Heart left ventricle (tissue), 16 donors: Measurements from ENCODE around the gene RPS6KA4. TPM values are rescaled to one million over a fixed set of nuclear protein-coding genes. Genes with fewer than 3 reads are reported as not detected.
"Not testable (repeated sequence)": the region's sequence is repeated elsewhere in the genome, so short reads cannot be mapped to it uniquely, and the experiment has no call there.

Experiments
- ATAC-seq, 4 donors: fragments of 200-7000 bp; cut with Tn5 transposase; one replicate each; pipeline ENCODE4 v1.9.1; 2020 to 2022; ENCODE audit warnings: moderate library complexity in 4 of 4, mild to moderate bottlenecking in 3 of 4, moderate number of reproducible peaks in 1 of 4
- DNase-seq, 5 donors: peaks; one replicate each; pipeline ENCODE4 v3.0.0-alpha.2; 2020
- H3K27ac ChIP-seq, 12 donors: fragments of 200-600 bp; sonication (generic) in 4 of 12; one replicate each; pipeline versions ENCODE4 v1.5.0 to v1.8.0; 2016 to 2022; ENCODE audit warnings: mild to moderate bottlenecking in 2 of 12
- H3K27me3 ChIP-seq, 9 donors: fragments of 200-600 bp; sonication (generic) in 2 of 9; one replicate each; pipeline versions ENCODE4 v1.5.1 to v1.8.0; 2016 to 2022; ENCODE audit warnings: mild to moderate bottlenecking in 3 of 9
- H3K36me3 ChIP-seq, 9 donors: fragments of 200-600 bp; sonication (generic) in 2 of 9; one replicate each; pipeline versions ENCODE4 v1.5.0 to v1.8.0; 2018 to 2022; ENCODE audit warnings: mild to moderate bottlenecking in 2 of 9
- H3K4me1 ChIP-seq, 12 donors: fragments of 200-600 bp; sonication (generic) in 4 of 12; one replicate each; pipeline versions ENCODE4 v1.5.0 to v1.8.0; 2016 to 2022; ENCODE audit warnings: mild to moderate bottlenecking in 3 of 12
- H3K4me3 ChIP-seq, 12 donors: fragments of 200-600 bp; sonication (generic) in 4 of 12; one replicate each; pipeline versions ENCODE4 v1.5.0 to v1.8.0; 2017 to 2022; ENCODE audit warnings: mild to moderate bottlenecking in 9 of 12, moderate library complexity in 4 of 12
- H3K9me3 ChIP-seq, 12 donors: fragments of 200-600 bp; sonication (generic) in 4 of 12; one replicate each; pipeline versions ENCODE4 v1.5.0 to v1.8.0; 2016 to 2022; ENCODE audit warnings: mild to moderate bottlenecking in 1 of 12
- CTCF ChIP-seq, 12 donors: fragments of 200-600 bp; sonication (generic) in 4 of 12; IDR thresholded peaks; one replicate each; pipeline versions ENCODE4 v1.5.0 to v1.8.0; 2018 to 2022; ENCODE audit warnings: antibody characterized with exemption in 12 of 12, mild to moderate bottlenecking in 5 of 12
- POLR2A ChIP-seq, 2 donors: fragments of 450-650 bp; IDR thresholded peaks; one replicate each; pipeline ENCODE4 v1.6.1; 2017; ENCODE audit warnings: antibody characterized with exemption in 2 of 2, mild to moderate bottlenecking in 2 of 2, moderate library complexity in 2 of 2
- WGBS, 4 donors: extraction: QIAGEN DNeasy Blood & Tissue Kit in 2 of 4; methylation state at CpG; one replicate each; pipeline versions ENCODE4 v1.1.5 to v1.1.7; 2013 to 2018; 5-methylcytosine and 5-hydroxymethylcytosine counted together
- intact Hi-C, 10 donors: fragments of 100-400 bp; cut with DNase I; formaldehyde crosslinking; loops; one replicate each; pipeline versions ENCODE4 v1.11.1 to v1.14.2; 2022
- polyA plus RNA-seq, 2 donors: library from polyadenylated mRNA; stranded (reverse); fragments of 200-250 nt; gene quantifications; one replicate each; pipeline ENCODE4 v1.2.3, GENCODE V29; 2013
- total RNA-seq, 9 donors: library from RNA; depleted of rRNA in 2 of 9; stranded (reverse); fragments of >200 nt in 2 of 9; fragmentation: NEBNext Ultra II Directional in 3 of 9; extraction: Animal tissue kit (Norgen Biotek cat#: 25700) in 3 of 9; gene quantifications; one replicate each; pipeline versions ENCODE4 v1.1.0 to v1.2.4, GENCODE V29; 2016 to 2023
- donor health status: ischemic (EF 13 %, LVEDD 7.1; RV severe dilation, severe dysfunction).
- donor health status: healthy with polysubstance abuse.
- donor health status: DM: no; HTN: yes; CAD: no.
- donor health status: DM: no; HTN: no; CAD: no.
- donor health status: ischemic (EF 25% LVEDD 6.9; RV normal size, moderate dysfunction).
- donor health status: ischemic (EF 25% LVEDD 5.7; RV mildly dilated, moderate dysfunction).
- donor health status: healthy.
- donor health status: DM: yes; HTN: yes; CAD: no.
- donor health status: ischemic (EF 35%, LVEDD 5.7; RV mildly dilated, moderate dysfunction).
- donor health status: nonischemic (EF 11% LVEDD 7.7; RV severe dilation, severe dysfunction).
- donor health status: DM: yes; HTN: yes; CAD: no.
- donor health status: PGD.
- donor health status: ischemic (EF 29% LVEDD 5.4; RV normal size, mild dysfunction).
- donor health status: nonischemic (EF 23%, LVEDD 6.1; RV moderate dilation, normal function).

RPS6KA4 gene
- total and polyA plus RNA-seq, 11 donors: 12.8 to 32.5 (median 18.3) TPM

- no peaks in the 10 kb centered on the region for H3K36me3 ChIP-seq
- no peak overlapping the region for H3K27ac ChIP-seq
- H3K9me3 ChIP-seq: no peaks in the 10 kb centered on the region
- ATAC-seq: no peak
- TF ChIP-seq POLR2A (IDR thresholded peaks at IDR 0.05): no peak
- no peak for TF ChIP-seq CTCF (IDR thresholded peaks at IDR 0.05)
- H3K4me3 ChIP-seq: no peak overlapping the region
- H3K4me1 ChIP-seq: peaks cover 0 to 11% (median 0%) of the 10 kb centered on the region in 12 donors
- 81 to 90% (median 85%) methylated on average over 3 of the region's 3 CpGs for WGBS, 4 donors
- no peaks in the 10 kb centered on the region for H3K27me3 ChIP-seq
- intact Hi-C loops: no loop called here
- DNase-seq: no peak
Measured at GRCh38 chr11:64413417-64413816, 54.5 kb downstream of the RPS6KA4 start.

GRCh38 chr11:64415286-64415685 is 56.3 kb downstream of the RPS6KA4 start:
- Histone ChIP-seq H3K27me3 (no peaks in the 10 kb centered on the region), H3K36me3 (no peaks in the 10 kb centered on the region), H3K4me1 (peaks cover 0 to 6% (median 0%) of the 10 kb centered on the region in 12 donors), H3K9me3 (peaks cover 0 to 4% (median 0%) of the 10 kb centered on the region in 12 donors), H3K27ac (no peak overlapping the region), H3K4me3 (no peak overlapping the region)
- ATAC-seq (no peak), DNase-seq (no peak)
- 51 to 69% (median 66%) methylated on average over 10 of the region's 10 CpGs for WGBS, 4 donors
- intact Hi-C loops: no loop called here
- no peak for TF ChIP-seq POLR2A (IDR thresholded peaks at IDR 0.05)
- TF ChIP-seq CTCF (IDR thresholded peaks at IDR 0.05): no peak

GRCh38 chr11:64415996-64416728 is 57.2 kb downstream of the RPS6KA4 start:
- ATAC-seq: no peak
- Histone ChIP-seq H3K36me3 (no peaks in the 10 kb centered on the region), H3K4me1 (no peaks in the 10 kb centered on the region), H3K9me3 (peaks cover 0 to 12% (median 0%) of the 10 kb centered on the region in 12 donors), H3K4me3 (no peak overlapping the region), H3K27me3 (no peaks in the 10 kb centered on the region), H3K27ac (no peak overlapping the region)
- TF ChIP-seq CTCF (IDR thresholded peaks at IDR 0.05) (no peak), POLR2A (IDR thresholded peaks at IDR 0.05) (no peak)
- intact Hi-C loops: no loop called here
- DNase-seq: no peak
- WGBS, 4 donors: 89 to 92% (median 90%) methylated on average over 8 to 9 of the region's 9 CpGs

GRCh38 chr11:64418233-64418632 is 59.3 kb downstream of the RPS6KA4 start:
- H3K4me3 ChIP-seq, H3K4me1 ChIP-seq, intact Hi-C loops, H3K27me3 ChIP-seq, DNase-seq, H3K36me3 ChIP-seq, H3K27ac ChIP-seq, ATAC-seq: not testable (repeated sequence)
- WGBS, 4 donors: 79 to 84% (median 82%) methylated on average over 7 of the region's 7 CpGs
- peaks cover 0 to 31% (median 7%) of the 10 kb centered on the region in 12 donors for H3K9me3 ChIP-seq
